Measurements from ENCODE around the gene GCH1.

GCH1 gene

DNA sequence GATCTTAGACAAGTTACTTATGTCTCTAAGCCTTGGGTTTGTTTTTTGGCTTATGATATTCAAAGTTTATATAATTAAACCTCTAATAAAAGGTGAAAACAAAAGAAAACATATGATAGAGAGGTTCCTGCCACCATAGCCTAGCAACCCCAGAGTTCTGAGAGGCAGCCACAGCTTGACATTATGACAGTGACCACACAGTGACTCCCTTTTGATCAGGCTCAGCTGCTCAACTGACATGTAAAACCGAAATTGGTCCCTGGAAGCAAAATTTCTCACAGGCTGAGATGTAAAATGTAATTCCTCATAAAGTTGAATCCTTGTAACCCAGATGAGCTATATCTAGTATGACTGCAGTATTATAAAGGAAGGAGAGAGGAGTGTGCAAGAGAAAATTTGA, 108.5 kb downstream of the GCH1 start:
- no peak for DNase-seq

DNA sequence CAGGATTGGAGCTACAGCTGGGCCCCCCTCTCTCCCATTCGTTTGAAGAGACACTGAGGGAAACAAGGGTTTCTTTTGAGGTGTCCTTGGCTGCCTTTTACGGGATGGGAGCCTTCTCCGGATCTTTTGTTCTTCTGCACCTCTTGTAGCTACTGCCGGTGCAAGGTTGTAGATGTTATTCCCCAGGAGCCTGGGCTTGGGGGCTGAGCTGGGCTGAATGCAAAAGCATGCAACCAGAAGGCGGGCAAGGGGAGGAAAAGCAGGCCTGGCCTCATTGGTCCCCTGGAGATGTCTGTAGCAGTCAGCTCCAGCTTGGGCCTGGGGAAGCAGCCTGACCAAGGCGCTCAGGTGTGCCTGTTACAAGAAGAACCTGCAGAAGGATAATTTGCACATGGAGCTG, 110.3 kb downstream of the GCH1 start:
- no peak for DNase-seq

Measured in right hindlimb (tissue), 1 donor.